DND-41 (cell line): Measurements from ENCODE around the gene SGPL1.

ENCODE experiments used
- ATAC-seq: fragments of 200-7000 bp; cut with Tn5 transposase; 3 replicates; pipeline ENCODE4 v1.9.1; 2021; ENCODE audit warnings: low read depth; ENCODE audit not compliant: insufficient read depth
- DNase-seq: peaks from one replicate; pipeline ENCODE4 v3.0.0-alpha.2; 2020
- H2AFZ ChIP-seq: 2 replicates; pipeline ENCODE4 v1.6.0; 2012; ENCODE audit warnings: low read depth, low read length
- H3K27ac ChIP-seq: 2 replicates; pipeline ENCODE4 v1.5.1; 2012; ENCODE audit warnings: low read length, inconsistent platforms
- H3K27me3 ChIP-seq: fragments of 200-600 bp; sonication (generic); 2 replicates; pipeline ENCODE4 v1.6.0; 2012; ENCODE audit warnings: low read length, mild to moderate bottlenecking, inconsistent platforms; ENCODE audit not compliant: insufficient read depth, poor library complexity
- H3K36me3 ChIP-seq: 2 replicates; pipeline ENCODE4 v1.5.1; 2012; ENCODE audit warnings: low read length, inconsistent platforms; ENCODE audit not compliant: insufficient read depth
- H3K4me1 ChIP-seq: 2 replicates; pipeline ENCODE4 v1.5.1; 2012; ENCODE audit warnings: mild to moderate bottlenecking, low read length; ENCODE audit not compliant: insufficient read depth
- H3K4me2 ChIP-seq: 2 replicates; pipeline ENCODE4 v1.6.0; 2012; ENCODE audit warnings: mild to moderate bottlenecking, moderate library complexity, low read length, inconsistent platforms; ENCODE audit not compliant: insufficient read depth
- H3K4me3 ChIP-seq, 2 experiments: fragments of 200-600 bp in 1 of 2; shearing (Covaris generic) in 1 of 2; 2 replicates each; pipeline ENCODE4 v1.5.1; 2012 to 2016; ENCODE audit warnings: inconsistent platforms in 2 of 2, low read length in 2 of 2, mild to moderate bottlenecking in 2 of 2, low read depth in 1 of 2, moderate library complexity in 1 of 2
- H3K79me2 ChIP-seq: 2 replicates; pipeline ENCODE4 v1.6.0; 2012; ENCODE audit warnings: low read length, inconsistent platforms; ENCODE audit not compliant: insufficient read depth
- H3K9ac ChIP-seq: 2 replicates; pipeline ENCODE4 v1.6.0; 2012; ENCODE audit warnings: low read depth, mild to moderate bottlenecking, inconsistent platforms, low read length, moderate library complexity
- H3K9me3 ChIP-seq: 2 replicates; pipeline ENCODE4 v1.5.1; 2012; ENCODE audit warnings: low read length, moderate library complexity, mild to moderate bottlenecking, inconsistent platforms; ENCODE audit not compliant: insufficient read depth, severe bottlenecking
- H4K20me1 ChIP-seq: 2 replicates; pipeline ENCODE4 v1.6.0; 2012; ENCODE audit warnings: low read length; ENCODE audit not compliant: insufficient read depth
- EZH2 ChIP-seq: IDR thresholded peaks from 3 replicates; pipeline ENCODE4 v1.6.1; 2012; ENCODE audit warnings: borderline replicate concordance, low read depth, mild to moderate bottlenecking, moderate library complexity, low read length, inconsistent platforms; ENCODE audit not compliant: severe bottlenecking
- TF ChIP-seq, protein P1 (sequence below): IDR thresholded peaks from 2 replicates; pipeline ENCODE4 v1.5.1; 2012; ENCODE audit warnings: borderline replicate concordance, low read length, moderate library complexity, mild to moderate bottlenecking; ENCODE audit not compliant: poor library complexity, severe bottlenecking; ENCODE audit errors: extremely low read depth

The SGPL1 gene

GRCh38 chr10:70890917-70891431 lies 75.2 kb downstream of the SGPL1 start:
- Histone ChIP-seq H3K9me3 (no peaks in the 10 kb centered on the region), H3K79me2 (no peaks in the 10 kb centered on the region), H3K4me3 (no peak overlapping the region), H3K9ac (no peak overlapping the region), H3K4me1 (peaks cover 19% of the 10 kb centered on the region), H3K36me3 (no peaks in the 10 kb centered on the region), H3K4me2 (no peak overlapping the region), H2AFZ (no peak overlapping the region), H3K27me3 (no peaks in the 10 kb centered on the region), H3K27ac (no peak overlapping the region), H4K20me1 (no peaks in the 10 kb centered on the region)
- ATAC-seq (no peak), DNase-seq (no peak)
- TF ChIP-seq, protein P1, sequence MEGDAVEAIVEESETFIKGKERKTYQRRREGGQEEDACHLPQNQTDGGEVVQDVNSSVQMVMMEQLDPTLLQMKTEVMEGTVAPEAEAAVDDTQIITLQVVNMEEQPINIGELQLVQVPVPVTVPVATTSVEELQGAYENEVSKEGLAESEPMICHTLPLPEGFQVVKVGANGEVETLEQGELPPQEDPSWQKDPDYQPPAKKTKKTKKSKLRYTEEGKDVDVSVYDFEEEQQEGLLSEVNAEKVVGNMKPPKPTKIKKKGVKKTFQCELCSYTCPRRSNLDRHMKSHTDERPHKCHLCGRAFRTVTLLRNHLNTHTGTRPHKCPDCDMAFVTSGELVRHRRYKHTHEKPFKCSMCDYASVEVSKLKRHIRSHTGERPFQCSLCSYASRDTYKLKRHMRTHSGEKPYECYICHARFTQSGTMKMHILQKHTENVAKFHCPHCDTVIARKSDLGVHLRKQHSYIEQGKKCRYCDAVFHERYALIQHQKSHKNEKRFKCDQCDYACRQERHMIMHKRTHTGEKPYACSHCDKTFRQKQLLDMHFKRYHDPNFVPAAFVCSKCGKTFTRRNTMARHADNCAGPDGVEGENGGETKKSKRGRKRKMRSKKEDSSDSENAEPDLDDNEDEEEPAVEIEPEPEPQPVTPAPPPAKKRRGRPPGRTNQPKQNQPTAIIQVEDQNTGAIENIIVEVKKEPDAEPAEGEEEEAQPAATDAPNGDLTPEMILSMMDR = no peak
- no peak for TF ChIP-seq EZH2

DNA sequence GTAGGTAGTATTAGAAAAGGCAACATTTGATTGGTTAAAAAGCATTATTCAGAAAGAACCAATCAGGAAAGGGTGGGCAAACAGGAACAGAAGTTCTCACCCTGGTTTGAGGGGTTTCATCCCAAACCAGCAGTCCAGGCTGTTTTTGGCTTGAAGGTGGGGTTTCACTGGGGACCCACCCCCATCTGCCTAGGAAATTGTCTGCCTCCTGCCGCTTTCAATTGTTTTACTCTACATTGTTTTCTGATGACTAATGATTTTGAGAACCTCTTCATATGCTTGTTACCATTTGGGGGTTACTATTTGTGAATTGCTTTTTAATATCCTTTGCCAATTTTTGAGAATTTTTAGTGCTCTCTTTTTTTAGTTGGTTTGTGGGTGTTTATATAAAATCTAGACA lies 75.9 kb downstream of the SGPL1 start:
- Histone ChIP-seq H3K4me3 (no peak overlapping the region), H3K27ac (no peak overlapping the region), H2AFZ (no peak overlapping the region), H4K20me1 (no peaks in the 10 kb centered on the region), H3K4me1 (peaks cover 19% of the 10 kb centered on the region), H3K79me2 (no peaks in the 10 kb centered on the region), H3K36me3 (no peaks in the 10 kb centered on the region), H3K9me3 (no peaks in the 10 kb centered on the region), H3K4me2 (no peak overlapping the region), H3K27me3 (no peaks in the 10 kb centered on the region), H3K9ac (no peak overlapping the region)
- DNase-seq (no peak), ATAC-seq (no peak)
- no peak for TF ChIP-seq EZH2
- TF ChIP-seq, protein P1 = no peak

DNA sequence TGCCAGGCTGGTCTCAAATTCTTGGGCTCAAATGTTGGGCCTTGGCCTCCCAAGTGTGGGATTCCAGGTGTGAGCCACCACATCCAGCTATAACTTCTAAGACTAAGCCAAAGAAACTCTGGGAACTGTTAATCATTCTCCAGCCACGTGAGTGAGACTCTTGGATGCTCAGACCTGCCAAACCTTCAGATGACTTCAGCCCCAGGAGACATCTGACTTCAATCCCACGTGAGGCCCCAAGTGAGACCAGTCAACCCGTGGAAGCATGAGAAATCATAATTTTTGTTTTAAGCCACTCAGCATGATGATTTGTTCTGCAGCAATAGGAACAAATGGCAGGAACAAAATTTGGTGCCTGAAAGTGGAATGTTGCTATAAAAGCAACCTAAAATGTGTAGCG lies 76.9 kb downstream of the SGPL1 start:
- Histone ChIP-seq H3K4me2 (no peak overlapping the region), H3K4me1 (peaks cover 13% of the 10 kb centered on the region), H3K27me3 (no peaks in the 10 kb centered on the region), H3K36me3 (no peaks in the 10 kb centered on the region), H3K79me2 (no peaks in the 10 kb centered on the region), H3K9ac (no peak overlapping the region), H3K9me3 (no peaks in the 10 kb centered on the region), H2AFZ (no peak overlapping the region), H3K4me3 (no peak overlapping the region), H4K20me1 (no peaks in the 10 kb centered on the region), H3K27ac (no peak overlapping the region)
- DNase-seq (no peak), ATAC-seq (no peak)
- TF ChIP-seq, protein P1 = no peak
- no peak for TF ChIP-seq EZH2
